GM12864 (cell line): Measurements from ENCODE around the gene PLEKHF1.
"Not testable (repeated sequence)": the region's sequence is repeated elsewhere in the genome, so short reads cannot be mapped to it uniquely, and the experiment has no call there.

Experiments
- DNase-seq: peaks from one replicate; pipeline ENCODE4 v3.0.0-alpha.2; 2011; ENCODE audit warnings: low read depth
- H3K4me3 ChIP-seq: 2 replicates; pipeline ENCODE4 v1.5.1; 2011; ENCODE audit warnings: mild to moderate bottlenecking, low read depth, low read length, control low read depth
- TF ChIP-seq, protein P1 (sequence below): IDR thresholded peaks from 2 replicates; pipeline ENCODE4 v1.5.1; 2011; ENCODE audit warnings: low read depth, mild to moderate bottlenecking, moderate library complexity, low read length, control low read depth, inconsistent platforms; ENCODE audit errors: missing control alignments

Gene PLEKHF1

DNA sequence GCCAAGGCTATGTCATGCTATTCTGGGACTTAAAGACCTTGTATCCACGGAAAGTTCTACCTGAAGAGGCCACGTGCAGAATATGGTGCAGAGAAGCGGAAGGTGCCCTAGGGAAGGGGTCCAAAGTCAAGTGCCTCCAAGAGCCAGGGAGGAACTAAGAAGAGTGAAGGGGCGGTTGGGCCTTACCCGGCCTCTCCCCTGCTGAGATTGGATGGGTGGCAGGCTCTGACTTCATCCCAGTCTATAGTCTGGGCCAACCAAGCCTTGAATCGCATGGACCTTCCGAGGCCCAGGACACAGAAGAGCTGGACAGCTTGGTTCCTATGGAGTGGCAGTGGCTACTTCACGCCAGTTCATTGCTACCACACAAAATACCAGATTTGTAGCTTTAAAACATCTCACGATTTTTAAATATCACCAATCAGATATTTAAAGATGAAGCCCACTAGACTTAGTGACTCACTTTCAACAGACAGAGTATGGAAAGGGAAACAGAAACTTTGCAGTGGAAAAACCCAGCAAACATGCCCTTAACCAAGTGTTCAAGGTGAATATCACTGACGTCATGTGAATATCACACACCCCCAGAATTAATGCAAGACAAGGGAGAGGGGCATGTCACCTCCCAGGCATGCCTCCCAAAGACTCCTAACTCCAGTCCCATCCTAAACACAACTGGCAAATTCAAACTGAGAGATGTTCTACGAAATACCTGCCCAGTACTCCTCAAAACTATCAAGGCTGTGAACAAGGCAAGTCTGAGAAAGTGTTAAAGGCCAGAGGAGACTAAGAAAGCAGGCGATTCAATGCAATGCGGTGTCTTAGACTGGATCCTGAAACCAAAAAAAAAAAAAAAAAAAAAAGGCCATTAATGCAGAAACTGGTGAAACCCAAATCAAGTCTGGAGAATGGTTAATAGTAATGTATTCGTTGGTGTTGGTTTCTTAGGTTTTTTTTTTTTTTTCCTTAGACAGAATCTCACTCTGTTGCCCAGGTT lies 39.6 kb downstream of the PLEKHF1 start:
- no peak overlapping the region for H3K4me3 ChIP-seq
- TF ChIP-seq, protein P1, sequence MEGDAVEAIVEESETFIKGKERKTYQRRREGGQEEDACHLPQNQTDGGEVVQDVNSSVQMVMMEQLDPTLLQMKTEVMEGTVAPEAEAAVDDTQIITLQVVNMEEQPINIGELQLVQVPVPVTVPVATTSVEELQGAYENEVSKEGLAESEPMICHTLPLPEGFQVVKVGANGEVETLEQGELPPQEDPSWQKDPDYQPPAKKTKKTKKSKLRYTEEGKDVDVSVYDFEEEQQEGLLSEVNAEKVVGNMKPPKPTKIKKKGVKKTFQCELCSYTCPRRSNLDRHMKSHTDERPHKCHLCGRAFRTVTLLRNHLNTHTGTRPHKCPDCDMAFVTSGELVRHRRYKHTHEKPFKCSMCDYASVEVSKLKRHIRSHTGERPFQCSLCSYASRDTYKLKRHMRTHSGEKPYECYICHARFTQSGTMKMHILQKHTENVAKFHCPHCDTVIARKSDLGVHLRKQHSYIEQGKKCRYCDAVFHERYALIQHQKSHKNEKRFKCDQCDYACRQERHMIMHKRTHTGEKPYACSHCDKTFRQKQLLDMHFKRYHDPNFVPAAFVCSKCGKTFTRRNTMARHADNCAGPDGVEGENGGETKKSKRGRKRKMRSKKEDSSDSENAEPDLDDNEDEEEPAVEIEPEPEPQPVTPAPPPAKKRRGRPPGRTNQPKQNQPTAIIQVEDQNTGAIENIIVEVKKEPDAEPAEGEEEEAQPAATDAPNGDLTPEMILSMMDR, result no peak

DNA sequence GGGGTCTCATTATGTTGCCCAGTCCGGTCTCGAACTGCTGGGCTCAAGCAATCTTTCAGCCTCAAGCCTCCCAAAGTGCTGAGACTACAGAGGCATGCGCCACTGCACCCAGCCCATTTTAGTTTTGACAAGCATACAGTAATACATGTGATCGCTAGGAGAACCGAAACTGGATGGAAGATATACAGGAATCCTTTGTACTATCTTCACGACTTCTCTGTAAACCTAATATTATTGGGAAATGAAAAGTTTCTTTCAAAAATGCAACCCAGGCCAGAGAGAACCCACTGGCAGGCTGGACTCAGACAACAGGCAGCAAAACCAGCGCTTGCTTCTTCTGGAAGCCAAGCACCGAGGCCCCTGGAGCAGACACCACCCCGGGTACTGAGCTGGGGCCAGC lies 40.4 kb downstream of the PLEKHF1 start:
- TF ChIP-seq, protein P1, result no peak
- DNase-seq, result no peak
- H3K4me3 ChIP-seq, result no peak overlapping the region

More for the DNA sequence above, 39.6 kb downstream of the PLEKHF1 start:
- no peak for DNase-seq

DNA sequence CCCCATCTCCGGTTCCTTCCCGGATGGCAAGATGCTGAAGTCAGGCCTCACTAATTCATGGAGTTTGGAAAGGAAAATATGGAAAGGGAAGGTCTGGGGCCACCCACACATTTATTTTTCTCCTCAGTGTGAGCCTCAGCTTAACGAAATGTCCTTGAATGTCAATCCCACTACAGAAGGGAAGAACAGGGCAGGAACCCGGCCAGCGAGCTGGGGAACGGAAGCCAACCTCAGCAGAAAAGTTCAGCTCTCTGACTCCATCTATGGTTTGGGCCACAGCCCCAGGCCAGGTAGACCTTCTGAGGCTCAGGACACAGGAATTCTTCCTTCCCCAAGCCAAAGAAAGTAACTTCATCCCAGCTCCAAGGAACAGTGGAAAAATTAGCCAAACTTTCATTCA lies 41.4 kb downstream of the PLEKHF1 start:
- no peak for DNase-seq
- TF ChIP-seq, protein P1, result no peak
- H3K4me3 ChIP-seq, result no peak overlapping the region

DNA sequence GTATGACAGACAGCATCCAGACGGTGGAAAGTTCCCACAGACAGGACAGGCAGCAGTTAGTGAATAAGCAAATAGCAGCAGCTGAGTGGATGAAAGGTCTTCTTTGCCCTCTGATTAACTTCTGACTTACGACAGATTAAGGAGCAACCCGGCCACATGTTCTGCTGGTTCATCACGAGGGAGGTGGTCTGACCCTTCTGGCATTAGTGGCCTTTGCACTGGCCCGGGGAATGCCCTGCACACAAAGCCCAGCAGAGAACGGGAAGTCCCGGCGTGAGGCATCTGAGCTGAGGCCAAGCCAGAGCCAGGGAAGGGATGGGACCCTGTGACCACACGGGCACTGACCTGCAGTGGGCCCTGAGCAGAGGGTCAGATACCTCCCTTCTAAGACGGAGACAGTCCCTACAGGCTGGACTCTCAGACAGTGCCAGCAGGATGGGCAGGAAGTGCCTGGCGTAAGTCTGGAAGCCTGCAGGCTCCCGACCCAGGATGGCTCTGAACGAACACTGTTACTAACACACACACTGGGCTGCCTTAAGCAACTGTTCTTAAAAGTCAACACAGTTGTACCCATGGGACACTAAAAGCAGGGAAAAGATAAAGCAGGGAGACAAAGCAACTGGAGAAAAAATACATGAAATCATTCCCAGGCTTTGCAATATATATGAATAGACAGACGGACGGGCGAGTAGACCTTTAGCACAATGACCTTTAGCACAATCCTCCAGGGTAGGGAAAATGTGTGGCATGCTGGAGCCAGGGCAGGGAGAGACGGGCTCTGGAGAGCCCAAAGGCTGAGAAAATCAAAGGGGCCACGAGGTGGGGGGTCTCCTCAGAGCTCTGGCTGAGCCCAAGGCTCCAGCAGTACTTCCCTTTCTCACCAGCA lies 43.5 kb downstream of the PLEKHF1 start:
- TF ChIP-seq, protein P1, result no peak
- H3K4me3 ChIP-seq, result no peak overlapping the region
- no peak for DNase-seq

DNA sequence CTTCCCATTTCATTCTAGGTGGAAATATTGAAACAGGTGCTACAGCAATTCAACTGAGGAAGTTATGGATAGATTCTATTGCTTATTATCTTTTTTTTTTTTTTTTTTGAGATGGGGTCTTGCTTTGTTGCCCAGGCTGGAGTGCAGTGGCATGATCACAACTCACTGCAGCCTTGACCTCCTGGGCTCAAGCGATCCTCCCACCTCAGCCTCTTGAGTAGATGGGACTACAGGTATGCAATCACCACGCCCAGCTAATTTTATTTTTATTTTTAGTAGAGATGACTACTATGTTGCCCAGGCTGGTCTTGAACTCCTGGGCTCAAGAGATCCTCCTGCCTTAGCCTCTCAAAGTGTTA lies 44.2 kb downstream of the PLEKHF1 start:
- not testable (repeated sequence) for DNase-seq, H3K4me3 ChIP-seq

DNA sequence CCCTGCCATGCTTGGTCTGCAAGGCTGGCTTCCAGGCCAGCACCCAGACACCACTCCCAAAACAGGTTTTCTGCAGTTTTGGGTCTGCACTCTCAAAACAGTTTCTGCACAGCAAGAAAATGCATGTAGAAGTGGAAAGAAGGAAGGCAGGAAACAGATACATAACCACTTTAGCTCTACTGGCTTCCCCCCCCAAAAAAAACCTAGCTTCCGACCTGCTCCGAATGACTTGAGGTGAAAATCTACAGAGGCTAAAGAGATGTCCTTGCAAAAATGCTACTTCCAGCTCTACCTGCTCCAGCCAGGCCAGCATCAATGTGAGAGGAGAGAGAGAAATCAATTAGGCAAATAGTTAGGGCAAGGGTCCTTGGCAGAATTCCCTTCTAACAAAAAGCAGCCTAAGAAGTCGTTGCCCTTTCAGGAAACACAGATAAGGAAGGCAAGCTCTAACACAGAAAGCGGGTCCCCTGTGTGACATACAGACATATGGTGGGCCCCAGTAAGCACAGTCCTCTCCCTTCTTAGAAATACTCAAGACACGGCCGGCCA lies 46.4 kb downstream of the PLEKHF1 start:
- no peak overlapping the region for H3K4me3 ChIP-seq
- no peak for DNase-seq
- TF ChIP-seq, protein P1, result no peak
